HS-27A (cell line): ENCODE data around the gene PPP1CB.

Experiments
- DNase-seq: peaks from one replicate; pipeline ENCODE4 v3.0.0-alpha.2; 2012; ENCODE audit warnings: low read depth, missing footprints

Gene PPP1CB

GRCh38 chr2:28745876-28746275, 5.8 kb upstream of the PPP1CB start:
- DNase-seq = no peak

DNA sequence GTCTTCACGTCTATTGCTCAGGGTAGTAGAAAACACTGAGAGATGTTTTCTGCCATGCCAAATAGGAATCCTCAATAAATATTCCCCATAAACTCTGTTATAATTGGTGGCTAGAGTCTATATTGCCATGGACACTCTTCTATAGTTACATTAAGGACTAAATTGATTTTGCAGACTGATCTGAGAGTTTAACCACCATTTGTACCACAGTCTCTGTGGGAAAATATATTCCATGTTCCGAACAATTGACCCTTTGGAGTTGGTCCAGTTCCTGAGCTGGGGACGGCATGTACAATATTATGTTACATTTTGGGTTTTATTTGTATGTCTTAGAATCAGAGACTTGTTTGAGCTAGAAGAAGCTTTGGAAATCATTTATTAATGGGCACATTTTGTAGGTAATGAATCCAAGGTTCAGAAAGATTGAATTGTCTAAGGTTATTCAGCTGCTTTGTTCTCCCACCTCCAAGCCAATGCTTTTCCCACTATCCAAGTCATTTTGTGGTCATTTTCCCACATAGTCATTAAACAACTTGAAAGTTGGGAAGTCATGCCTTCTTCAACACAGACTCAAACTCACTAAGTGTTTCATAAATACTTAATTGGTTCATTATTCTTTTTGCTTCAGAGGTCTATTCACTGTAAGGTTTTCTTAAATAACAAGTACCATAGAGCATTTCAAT, 5.1 kb upstream of the PPP1CB start:
- DNase-seq = no peak

GRCh38 chr2:28747714-28748113, 3.9 kb upstream of the PPP1CB start:
- no peak for DNase-seq

DNA sequence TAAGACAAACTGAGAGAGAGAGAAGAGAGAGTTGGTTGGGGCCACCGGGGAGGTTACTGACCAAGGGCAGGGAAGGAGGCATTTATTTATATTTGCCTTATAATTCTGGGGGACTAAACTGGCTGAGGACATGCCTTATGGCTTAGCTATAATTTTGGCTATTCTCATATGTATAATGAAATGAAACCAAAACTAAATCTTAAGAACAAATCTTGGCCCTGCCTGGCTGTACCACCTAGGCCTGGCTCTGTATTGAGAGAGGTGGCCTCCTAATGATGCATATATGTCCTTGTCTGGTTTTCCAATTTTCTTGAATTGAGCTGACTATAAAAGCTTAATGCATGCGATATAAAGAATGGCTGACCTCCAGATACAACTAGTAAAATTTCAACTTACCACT, 3.5 kb upstream of the PPP1CB start:
- no peak for DNase-seq

DNA sequence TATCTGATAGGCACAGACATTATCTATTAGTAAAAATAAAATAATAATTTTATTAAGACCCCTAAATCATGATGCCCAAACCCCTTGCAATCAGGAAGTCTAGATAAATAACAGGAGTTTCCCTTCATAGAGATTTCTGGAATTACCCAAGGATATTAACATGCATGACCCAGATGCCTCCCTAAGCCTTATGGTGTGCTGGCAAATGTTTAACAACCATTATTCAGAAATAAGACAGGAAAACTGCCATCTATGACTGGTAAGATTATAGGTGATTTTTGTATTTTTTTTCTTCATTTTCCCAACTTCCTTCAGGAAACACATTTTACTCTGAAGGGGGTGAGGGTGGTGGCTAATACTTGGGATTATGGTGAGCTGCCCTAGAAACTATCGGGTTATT, 2.7 kb upstream of the PPP1CB start:
- DNase-seq = no peak

GRCh38 chr2:28749526-28749925, 2.1 kb upstream of the PPP1CB start:
- DNase-seq = no peak

DNA sequence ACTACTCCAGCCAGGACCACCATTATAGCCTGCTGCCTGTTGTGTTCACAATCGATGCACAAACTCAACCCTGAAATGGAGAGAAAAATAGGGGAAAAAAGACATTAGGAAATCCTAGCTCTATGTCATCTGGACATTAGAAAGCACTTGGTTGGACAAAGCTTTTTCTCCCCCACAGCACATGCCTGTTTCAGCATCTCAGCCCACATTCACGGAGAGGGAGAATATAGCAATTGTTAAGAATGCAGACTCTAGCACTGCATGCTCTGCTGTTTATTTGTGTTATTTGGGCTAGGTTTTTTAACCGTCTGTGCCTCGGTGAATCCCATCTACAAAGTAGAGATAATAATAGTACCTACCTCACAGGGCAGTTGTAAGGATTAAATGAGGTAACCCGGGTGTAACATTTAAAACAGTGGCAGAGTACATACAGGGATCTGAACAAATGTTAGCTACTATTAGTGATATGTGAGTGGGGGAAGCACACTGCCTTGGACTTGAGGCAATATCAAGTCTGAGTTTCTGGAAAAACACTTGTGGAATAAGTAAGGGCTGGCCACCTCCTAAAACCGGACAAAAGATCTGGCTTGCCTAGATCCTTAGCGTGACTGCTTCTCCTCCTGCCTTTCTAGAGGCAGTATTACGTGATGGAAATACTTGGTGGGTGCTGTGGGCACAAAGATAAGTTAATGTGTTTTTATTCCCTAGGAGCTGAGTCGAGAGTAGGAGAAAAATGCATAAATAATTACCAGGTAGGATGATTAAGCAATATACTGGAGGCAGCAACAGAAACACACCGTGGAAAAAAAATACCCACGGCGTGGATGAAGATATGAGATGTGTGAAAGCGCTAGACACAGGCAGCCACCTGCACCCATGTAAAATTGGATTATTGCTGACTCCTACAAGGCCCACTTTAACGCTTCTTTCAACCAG, 1.0 kb upstream of the PPP1CB start:
- no peak for DNase-seq

DNA sequence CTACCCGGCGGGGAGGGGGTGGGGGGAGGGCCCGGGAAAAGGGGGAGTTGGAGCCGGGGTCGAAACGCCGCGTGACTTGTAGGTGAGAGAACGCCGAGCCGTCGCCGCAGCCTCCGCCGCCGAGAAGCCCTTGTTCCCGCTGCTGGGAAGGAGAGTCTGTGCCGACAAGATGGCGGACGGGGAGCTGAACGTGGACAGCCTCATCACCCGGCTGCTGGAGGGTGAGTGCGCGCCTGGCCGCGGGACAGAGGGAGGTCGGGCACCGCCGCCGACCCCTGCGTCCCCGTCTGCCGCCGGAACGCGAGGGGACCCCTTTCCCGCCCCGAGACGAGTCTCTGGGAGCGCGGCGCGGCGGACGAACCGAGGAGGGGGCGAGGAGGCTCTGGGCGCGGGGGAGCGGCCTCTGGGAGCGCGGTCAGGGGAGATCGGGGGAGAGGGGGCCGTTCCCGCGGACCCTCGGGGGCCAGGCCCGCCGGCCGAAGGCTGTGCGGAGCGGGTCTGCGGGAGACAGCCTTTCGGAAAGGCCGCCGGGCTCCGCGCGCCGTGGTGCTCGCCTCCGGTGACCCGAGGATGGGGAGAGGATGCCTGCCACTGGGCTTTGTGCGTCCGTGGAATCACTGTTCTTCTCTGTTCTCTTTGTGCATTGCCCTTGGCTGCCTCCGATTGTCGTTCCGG, 463 bp downstream of the PPP1CB start:
- DNase-seq = no peak

- no peak for DNase-seq
Measured at GRCh38 chr2:28752631-28753376, 1.2 kb downstream of the PPP1CB start.

GRCh38 chr2:28754321-28754720, 2.7 kb downstream of the PPP1CB start:
- no peak for DNase-seq

- no peak for DNase-seq
Measured at GRCh38 chr2:28755421-28755820, 3.8 kb downstream of the PPP1CB start.

GRCh38 chr2:28758459-28758858, 6.8 kb downstream of the PPP1CB start:
- DNase-seq = no peak

DNA sequence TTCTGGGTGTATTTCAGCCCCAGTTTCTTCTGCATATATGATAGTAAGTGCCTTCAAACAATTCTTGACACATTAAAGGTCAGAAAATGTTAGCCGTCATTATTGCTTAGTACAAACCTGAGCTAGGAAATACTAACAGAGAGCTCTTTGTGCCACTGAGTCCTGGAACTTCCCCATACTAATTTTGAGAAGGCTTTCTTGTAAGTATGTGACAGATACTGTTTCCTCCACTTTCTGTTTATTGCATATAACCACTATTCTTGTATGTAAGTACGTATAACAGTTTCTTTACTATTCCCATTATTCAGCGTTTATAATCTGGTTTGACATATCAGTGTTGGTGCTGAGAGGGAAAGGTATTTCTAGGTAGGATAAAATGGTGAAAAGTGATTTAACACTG, 9.8 kb downstream of the PPP1CB start:
- DNase-seq = no peak

GRCh38 chr2:28764909-28765711, 13.5 kb downstream of the PPP1CB start:
- no peak for DNase-seq

DNA sequence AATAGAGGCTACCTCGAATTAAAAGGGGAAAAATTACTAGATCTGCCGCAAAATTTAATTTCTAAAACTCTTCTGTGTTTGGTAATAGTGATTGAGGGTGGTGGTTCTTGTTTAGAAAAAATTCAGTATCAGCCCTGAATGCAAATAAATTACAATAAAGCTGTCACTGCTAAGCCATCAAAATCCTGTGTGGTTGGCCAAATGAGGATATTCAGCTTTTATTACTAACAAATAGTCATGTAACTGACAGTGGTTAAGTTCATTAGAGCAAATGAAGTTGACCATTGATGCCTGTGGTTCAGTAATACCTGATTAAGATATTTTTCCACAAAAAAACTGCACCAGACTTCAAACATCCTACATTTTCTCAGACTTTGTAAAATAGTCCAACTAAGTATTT, 14.4 kb downstream of the PPP1CB start:
- DNase-seq = no peak

DNA sequence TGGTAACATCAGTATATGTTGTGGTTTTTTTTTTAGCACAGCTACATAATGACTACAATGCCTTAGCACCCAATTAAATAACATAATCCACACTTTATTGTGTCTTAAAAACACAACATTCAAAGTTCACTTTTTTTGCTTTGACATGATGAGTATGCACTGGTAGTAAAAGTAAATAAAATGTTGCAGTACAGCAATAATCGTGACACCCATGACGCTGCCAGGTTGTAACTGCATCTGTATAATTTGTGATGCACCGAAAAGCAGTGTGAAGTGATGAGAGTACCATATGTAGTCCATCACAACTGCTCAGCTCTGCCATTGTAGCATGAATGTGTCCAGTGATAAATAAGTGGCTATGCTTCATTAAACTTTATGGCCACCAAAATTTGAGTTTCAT, 15.7 kb downstream of the PPP1CB start:
- no peak for DNase-seq

DNA sequence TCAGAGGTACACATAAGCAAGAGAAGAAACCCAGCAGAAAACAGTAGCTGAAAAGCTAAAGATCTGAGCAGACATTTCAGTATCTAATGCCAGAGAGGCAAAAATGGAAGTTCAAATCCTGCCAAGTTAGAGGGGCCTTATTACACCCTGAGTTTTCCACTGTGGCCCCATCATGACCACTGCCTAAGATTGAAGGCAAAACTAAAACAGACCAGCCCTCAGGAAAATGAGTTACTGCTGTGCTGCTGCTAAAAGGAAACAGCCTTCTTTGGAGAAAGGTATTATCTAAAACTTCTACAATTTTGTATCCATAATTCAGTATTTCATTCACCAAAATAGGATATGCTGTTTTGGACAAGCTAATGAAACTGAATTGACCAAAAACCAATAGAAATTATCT, 16.8 kb downstream of the PPP1CB start:
- DNase-seq = no peak

DNA sequence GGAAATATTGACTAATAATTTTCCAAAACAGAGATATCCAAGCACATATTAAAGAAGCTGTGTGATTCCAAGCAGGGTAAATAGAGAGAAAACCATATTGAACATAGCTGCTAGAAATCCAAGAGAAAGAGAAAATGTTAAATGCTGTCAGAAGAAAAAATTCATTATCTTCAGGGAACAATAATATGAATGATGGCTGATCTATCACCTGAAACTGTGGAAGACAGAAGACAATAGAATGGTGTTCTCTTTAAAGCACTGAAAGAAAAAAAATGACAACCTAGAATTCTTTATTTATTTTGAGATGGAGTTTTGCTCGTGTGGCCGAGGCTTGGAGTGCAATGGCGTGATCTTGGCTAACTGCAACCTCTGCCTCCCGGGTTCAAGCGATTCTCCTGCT, 17.3 kb downstream of the PPP1CB start:
- DNase-seq = no peak

DNA sequence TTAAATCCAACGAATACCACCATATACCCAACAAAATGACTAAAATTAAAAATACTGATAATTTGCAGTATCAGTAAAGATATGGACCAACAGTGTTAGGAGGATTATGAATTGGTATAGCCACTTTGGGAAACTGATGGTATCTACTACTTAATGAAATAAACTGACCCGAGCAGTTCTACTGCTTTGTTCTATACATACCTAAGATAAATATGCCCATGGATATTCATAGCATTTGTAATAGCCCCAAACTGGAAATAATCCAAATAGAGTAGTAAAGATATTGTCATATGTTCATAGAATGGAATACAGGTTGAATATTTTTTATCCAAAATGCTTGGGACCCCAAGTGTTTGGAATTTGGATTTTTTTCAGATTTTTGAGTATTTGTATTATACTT, 20.7 kb downstream of the PPP1CB start:
- DNase-seq = no peak

GRCh38 chr2:28776471-28776870, 24.8 kb downstream of the PPP1CB start:
- DNase-seq = no peak

DNA sequence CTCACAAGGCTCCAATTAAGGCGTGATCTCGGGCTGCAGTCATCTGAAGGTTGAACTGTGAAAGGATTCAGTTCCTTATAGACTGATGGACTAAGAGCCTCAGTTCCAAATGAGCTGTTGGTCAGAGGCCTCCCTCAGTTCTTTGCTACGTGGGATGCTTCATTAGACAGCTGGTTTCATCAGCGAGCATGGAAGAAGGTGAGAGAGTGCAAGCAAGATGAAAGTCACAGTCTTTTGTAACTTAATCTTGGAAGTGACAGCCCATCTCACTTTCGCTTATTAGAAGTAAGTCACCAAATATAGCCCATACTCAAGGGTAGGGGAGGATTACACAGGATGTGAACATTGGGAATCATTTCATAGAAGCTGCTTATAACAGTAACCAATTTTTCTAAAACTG, 26.8 kb downstream of the PPP1CB start:
- DNase-seq = no peak
